Gastrocnemius medialis (tissue), 4 donors: ENCODE measurements around the gene ANKRD34A. TPM values are rescaled to one million over a fixed set of nuclear protein-coding genes. Genes with fewer than 3 reads are reported as not detected.

Experiments
- ATAC-seq, 2 donors: fragments of 150-250 bp; one replicate each; pipeline ENCODE4 v1.9.1; 2016
- DNase-seq, 2 donors: peaks; one replicate each; pipeline ENCODE4 v3.0.0-alpha.2; 2019
- H3K27ac ChIP-seq, 4 donors: fragments of 200-600 bp; sonication (generic); 1 replicate in 1 of 4; 2 replicates in 3 of 4; pipeline ENCODE4 v1.5.1; 2016 to 2018; ENCODE audit warnings: mild to moderate bottlenecking in 2 of 4, moderate library complexity in 1 of 4
- H3K27me3 ChIP-seq, 3 donors: fragments of 200-600 bp; sonication (generic) in 2 of 3; 1 replicate in 1 of 3; 2 replicates in 2 of 3; pipeline versions ENCODE4 v1.5.1 to v1.6.0; 2016 to 2019; ENCODE audit warnings: mild to moderate bottlenecking in 1 of 3, moderate library complexity in 1 of 3
- H3K36me3 ChIP-seq, 2 donors: fragments of 200-600 bp; sonication (generic) in 1 of 2; one replicate each; pipeline ENCODE4 v1.5.1; 2017 to 2018
- H3K4me1 ChIP-seq, 2 donors: fragments of 200-600 bp; sonication (generic) in 1 of 2; one replicate each; pipeline ENCODE4 v1.5.1; 2016 to 2017; ENCODE audit warnings: mild to moderate bottlenecking in 2 of 2
- H3K4me3 ChIP-seq, 4 donors: fragments of 200-600 bp; sonication (generic) in 3 of 4; 1 replicate in 1 of 4; 2 replicates in 3 of 4; pipeline ENCODE4 v1.5.1; 2016 to 2019; ENCODE audit warnings: mild to moderate bottlenecking in 2 of 4
- H3K9me3 ChIP-seq, 3 donors: fragments of 200-600 bp; sonication (generic) in 2 of 3; 1 replicate in 1 of 3; 2 replicates in 2 of 3; pipeline ENCODE4 v1.5.1; 2016 to 2019
- POLR2A ChIP-seq, 2 donors: fragments of 450-650 bp; IDR thresholded peaks; one replicate each; pipeline ENCODE4 v1.6.1; 2017; ENCODE audit warnings: antibody characterized with exemption in 2 of 2, mild to moderate bottlenecking in 2 of 2, moderate library complexity in 2 of 2
- in situ Hi-C, 4 donors: fragments of 200-750 bp; cut with MboI; loops; one replicate each; pipeline versions ENCODE4 v1.15.0 to v1.8.0; 2017; ENCODE audit warnings: low sequenced_read_pairs in 4 of 4
- intact Hi-C: fragments of 100-400 bp; cut with DNase I; formaldehyde crosslinking; loops from one replicate; pipeline ENCODE4 v1.15.1; 2023; ENCODE audit warnings: low total_unique reads
- total RNA-seq, 4 donors: library from RNA; depleted of rRNA; stranded (reverse); fragments of >200 nt; gene quantifications; one replicate each; pipeline versions ENCODE4 v1.1.0 to v1.2.3, GENCODE V29; 2016
- TF ChIP-seq, protein P1 (sequence below), 5 experiments: fragments of 450-650 bp in 3 of 5; fragments of 200-600 bp in 2 of 5; sonication (generic) in 2 of 5; IDR thresholded peaks in 4 of 5; conservative IDR thresholded peaks in 1 of 5; 1 replicate in 4 of 5; 2 replicates in 1 of 5; pipeline ENCODE4 v1.5.1; 2016 to 2019; ENCODE audit warnings: antibody characterized with exemption in 5 of 5, mild to moderate bottlenecking in 3 of 5, moderate library complexity in 3 of 5

Gene ANKRD34A
- total RNA-seq, 4 donors from 2014 or later = 3.3 to 19.0 (median 6.7) TPM

GRCh38 chr1:145944532-145944931 is 19.8 kb downstream of the ANKRD34A start:
- DNase-seq (no peak), ATAC-seq (no peak)
- H3K27me3 ChIP-seq = no peaks in the 10 kb centered on the region
- H3K36me3 ChIP-seq = peaks cover 0 to 56% of the 10 kb centered on the region in 2 donors
- no peaks in the 10 kb centered on the region for H3K9me3 ChIP-seq
- intact Hi-C loops = no loop called here
- H3K4me3 ChIP-seq = no peak overlapping the region
- H3K27ac ChIP-seq = peak overlapping the region; percentile 88 to 99 (median 96)
- TF ChIP-seq, protein P1, sequence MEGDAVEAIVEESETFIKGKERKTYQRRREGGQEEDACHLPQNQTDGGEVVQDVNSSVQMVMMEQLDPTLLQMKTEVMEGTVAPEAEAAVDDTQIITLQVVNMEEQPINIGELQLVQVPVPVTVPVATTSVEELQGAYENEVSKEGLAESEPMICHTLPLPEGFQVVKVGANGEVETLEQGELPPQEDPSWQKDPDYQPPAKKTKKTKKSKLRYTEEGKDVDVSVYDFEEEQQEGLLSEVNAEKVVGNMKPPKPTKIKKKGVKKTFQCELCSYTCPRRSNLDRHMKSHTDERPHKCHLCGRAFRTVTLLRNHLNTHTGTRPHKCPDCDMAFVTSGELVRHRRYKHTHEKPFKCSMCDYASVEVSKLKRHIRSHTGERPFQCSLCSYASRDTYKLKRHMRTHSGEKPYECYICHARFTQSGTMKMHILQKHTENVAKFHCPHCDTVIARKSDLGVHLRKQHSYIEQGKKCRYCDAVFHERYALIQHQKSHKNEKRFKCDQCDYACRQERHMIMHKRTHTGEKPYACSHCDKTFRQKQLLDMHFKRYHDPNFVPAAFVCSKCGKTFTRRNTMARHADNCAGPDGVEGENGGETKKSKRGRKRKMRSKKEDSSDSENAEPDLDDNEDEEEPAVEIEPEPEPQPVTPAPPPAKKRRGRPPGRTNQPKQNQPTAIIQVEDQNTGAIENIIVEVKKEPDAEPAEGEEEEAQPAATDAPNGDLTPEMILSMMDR (IDR thresholded peaks at IDR 0.05 in 4 of 5, conservative IDR thresholded peaks at IDR 0.05 in 1 of 5) = no peak
- TF ChIP-seq POLR2A (IDR thresholded peaks at IDR 0.05) = no peak
- in situ Hi-C loops = no loop called here
- peaks cover 31 to 37% of the 10 kb centered on the region in 2 donors for H3K4me1 ChIP-seq

DNA sequence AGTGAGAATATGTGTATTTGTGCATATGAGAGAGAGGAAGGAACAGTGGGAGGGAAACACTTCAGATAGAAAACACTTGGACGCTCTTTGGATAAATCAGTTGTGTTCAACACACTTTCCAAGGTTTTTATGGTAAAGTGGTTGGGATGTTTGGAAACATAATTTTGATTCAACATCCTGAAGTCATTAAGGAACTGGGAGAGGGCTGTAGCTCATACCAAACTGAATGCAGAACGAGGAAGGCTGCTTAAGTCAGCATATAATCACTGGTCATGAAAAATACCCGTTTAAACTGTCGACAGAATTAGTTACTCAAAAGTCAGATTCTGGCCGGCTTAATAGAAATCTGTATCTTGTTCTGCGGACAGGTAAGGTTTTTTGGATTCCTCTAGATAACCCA is 21.5 kb downstream of the ANKRD34A start:
- Histone ChIP-seq H3K36me3 (peaks cover 0 to 60% of the 10 kb centered on the region in 2 donors), H3K27me3 (no peaks in the 10 kb centered on the region), H3K27ac (peak overlapping the region; percentile 69 to 97 (median 92)), H3K4me3 (no peak overlapping the region), H3K4me1 (peaks cover 15 to 24% of the 10 kb centered on the region in 2 donors), H3K9me3 (no peaks in the 10 kb centered on the region)
- ATAC-seq (no peak), DNase-seq (no peak)
- in situ Hi-C loops (no loop called here), intact Hi-C loops (no loop called here)
- no peak for TF ChIP-seq POLR2A (IDR thresholded peaks at IDR 0.05)
- TF ChIP-seq, protein P1 (IDR thresholded peaks at IDR 0.05 in 4 of 5, conservative IDR thresholded peaks at IDR 0.05 in 1 of 5) = no peak

- in situ Hi-C loops (no loop called here), intact Hi-C loops (no loop called here)
- Histone ChIP-seq H3K27ac (peak overlapping the region; percentile 69 to 97 (median 92)), H3K27me3 (no peaks in the 10 kb centered on the region), H3K4me1 (peaks cover 13 to 19% of the 10 kb centered on the region in 2 donors), H3K36me3 (peaks cover 0 to 63% of the 10 kb centered on the region in 2 donors), H3K9me3 (no peaks in the 10 kb centered on the region), H3K4me3 (no peak overlapping the region)
- TF ChIP-seq POLR2A (IDR thresholded peaks at IDR 0.05) = no peak
- TF ChIP-seq, protein P1 (IDR thresholded peaks at IDR 0.05 in 4 of 5, conservative IDR thresholded peaks at IDR 0.05 in 1 of 5) = no peak
- ATAC-seq (no peak), DNase-seq (no peak)
Measured at GRCh38 chr1:145942405-145942804, 22.0 kb downstream of the ANKRD34A start.

- no peaks in the 10 kb centered on the region for H3K9me3 ChIP-seq
- ATAC-seq (no peak), DNase-seq (no peak)
- H3K36me3 ChIP-seq = peaks cover 0 to 58% of the 10 kb centered on the region in 2 donors
- no peak overlapping the region for H3K4me3 ChIP-seq
- peak overlapping the region; percentile 69 to 95 (median 82) for H3K27ac ChIP-seq
- in situ Hi-C loops (no loop called here), intact Hi-C loops (no loop called here)
- H3K27me3 ChIP-seq = no peaks in the 10 kb centered on the region
- TF ChIP-seq, protein P1 (IDR thresholded peaks at IDR 0.05 in 4 of 5, conservative IDR thresholded peaks at IDR 0.05 in 1 of 5) = no peak
- TF ChIP-seq POLR2A (IDR thresholded peaks at IDR 0.05) = no peak
- H3K4me1 ChIP-seq = peaks cover 41 to 45% of the 10 kb centered on the region in 2 donors
Measured at GRCh38 chr1:145937436-145937835, 26.9 kb downstream of the ANKRD34A start.

- TF ChIP-seq, protein P1 (IDR thresholded peaks at IDR 0.05 in 4 of 5, conservative IDR thresholded peaks at IDR 0.05 in 1 of 5) = no peak
- TF ChIP-seq POLR2A (IDR thresholded peaks at IDR 0.05) = peak in 1 of 2 donors; percentile 28
- Histone ChIP-seq H3K4me3 (no peak overlapping the region), H3K36me3 (peaks cover 0 to 53% of the 10 kb centered on the region in 2 donors), H3K27me3 (no peaks in the 10 kb centered on the region), H3K9me3 (no peaks in the 10 kb centered on the region), H3K4me1 (peaks cover 41 to 45% of the 10 kb centered on the region in 2 donors), H3K27ac (peak overlapping the region; percentile 69 to 95 (median 82))
- ATAC-seq (peak; percentile 72 to 93), DNase-seq (peak in 1 of 2 donors; percentile 81)
- intact Hi-C loops (no loop called here), in situ Hi-C loops (no loop called here)
Measured at GRCh38 chr1:145936247-145936646, 28.1 kb downstream of the ANKRD34A start.
